BE2C (cell line): ENCODE measurements around the gene SOX9.

Experiments
- DNase-seq: peaks from one replicate; pipeline ENCODE4 v3.0.0-alpha.2; 2020
- H3K27me3 ChIP-seq: fragments of 250-450 bp; sonication (Bioruptor Pico); 2 replicates; pipeline ENCODE4 v1.5.1; 2020; ENCODE audit warnings: mild to moderate bottlenecking
- H3K36me3 ChIP-seq: fragments of 250-450 bp; sonication (Bioruptor Pico); 2 replicates; pipeline ENCODE4 v1.5.1; 2020; ENCODE audit warnings: mild to moderate bottlenecking
- H3K4me1 ChIP-seq: fragments of 250-450 bp; sonication (Bioruptor Pico); 2 replicates; pipeline ENCODE4 v1.5.1; 2020
- H3K4me3 ChIP-seq: 2 replicates; pipeline ENCODE4 v1.5.1; 2011; ENCODE audit warnings: low read depth, low read length
- H3K9me3 ChIP-seq: fragments of 250-450 bp; sonication (Bioruptor Pico); 2 replicates; pipeline ENCODE4 v1.5.1; 2020
- CTCF ChIP-seq: IDR thresholded peaks from 2 replicates; pipeline ENCODE4 v1.5.1; 2012; ENCODE audit warnings: mild to moderate bottlenecking, low read depth, low read length

SOX9 gene

GRCh38 chr17:72079700-72080099 lies 41.1 kb upstream of the SOX9 start:
- Histone ChIP-seq H3K27me3 (no peaks in the 10 kb centered on the region), H3K36me3 (no peaks in the 10 kb centered on the region), H3K4me3 (no peak overlapping the region), H3K9me3 (no peaks in the 10 kb centered on the region; the same call in 1 of the 2 replicates), H3K4me1 (no peaks in the 10 kb centered on the region)
- no peak for TF ChIP-seq CTCF
- no peak for DNase-seq

- no peaks in the 10 kb centered on the region for H3K36me3 ChIP-seq
- no peaks in the 10 kb centered on the region for H3K4me1 ChIP-seq
- H3K27me3 ChIP-seq: no peaks in the 10 kb centered on the region
- TF ChIP-seq CTCF: no peak
- no peak for DNase-seq
- no peaks in the 10 kb centered on the region; the same call in 1 of the 2 replicates for H3K9me3 ChIP-seq
- H3K4me3 ChIP-seq: no peak overlapping the region
Measured at GRCh38 chr17:72087876-72088275, 32.9 kb upstream of the SOX9 start.

GRCh38 chr17:72089453-72089987 lies 31.3 kb upstream of the SOX9 start:
- H3K4me3 ChIP-seq: no peak overlapping the region
- no peaks in the 10 kb centered on the region for H3K4me1 ChIP-seq
- no peak for TF ChIP-seq CTCF
- no peak for DNase-seq
- no peaks in the 10 kb centered on the region for H3K36me3 ChIP-seq
- no peaks in the 10 kb centered on the region for H3K27me3 ChIP-seq
- no peaks in the 10 kb centered on the region; the same call in 1 of the 2 replicates for H3K9me3 ChIP-seq

DNA sequence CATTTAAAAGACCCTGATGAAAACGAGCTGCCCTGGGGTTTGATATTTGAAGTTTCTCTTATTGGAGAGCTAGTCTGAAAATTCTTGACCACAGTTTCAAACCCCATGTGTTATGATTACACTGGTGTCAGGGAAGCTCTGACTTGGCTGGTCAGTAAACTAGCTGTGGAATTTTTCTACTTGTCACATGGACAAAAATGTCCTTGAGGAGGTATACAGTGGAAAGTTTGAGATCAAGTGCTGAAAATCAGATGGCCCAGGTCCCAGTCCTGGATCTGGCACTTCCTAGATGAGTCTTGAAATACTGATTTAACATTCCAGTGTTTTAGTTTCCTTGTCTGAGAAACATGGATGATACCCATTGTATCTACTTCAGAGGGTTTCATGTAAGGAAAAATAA lies 30.7 kb upstream of the SOX9 start:
- Histone ChIP-seq H3K4me1 (no peaks in the 10 kb centered on the region), H3K9me3 (no peaks in the 10 kb centered on the region; the same call in 1 of the 2 replicates), H3K36me3 (no peaks in the 10 kb centered on the region), H3K27me3 (no peaks in the 10 kb centered on the region), H3K4me3 (no peak overlapping the region)
- no peak for TF ChIP-seq CTCF
- DNase-seq: no peak

DNA sequence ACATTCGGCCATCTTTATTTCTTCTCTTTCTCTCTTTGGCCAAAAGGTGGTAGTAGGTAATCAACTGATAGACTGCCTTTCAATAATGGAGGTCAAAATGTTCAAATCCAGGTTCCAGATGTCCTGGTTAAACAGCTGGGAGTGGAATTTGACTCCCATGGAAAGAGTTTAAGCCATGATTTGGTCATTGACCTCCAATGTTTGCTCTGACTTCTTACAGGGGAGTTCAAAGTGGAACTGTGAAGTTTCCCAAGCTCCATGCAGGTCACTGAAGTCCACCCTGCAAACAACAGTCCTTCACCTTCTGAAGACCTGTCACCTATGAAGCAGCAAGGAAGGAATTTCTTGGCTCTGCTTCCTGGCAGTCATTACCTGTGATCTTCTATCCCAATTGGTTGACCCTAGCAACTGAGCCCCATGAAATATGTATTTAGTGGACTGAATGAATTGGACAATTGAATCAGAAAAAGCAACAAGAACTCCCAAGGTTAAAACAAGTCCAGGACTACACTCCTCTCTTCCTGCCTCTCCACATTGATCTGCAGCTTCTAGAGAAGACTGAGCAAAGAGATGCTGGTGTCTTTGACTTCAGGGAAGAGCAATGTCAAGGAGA lies 28.0 kb upstream of the SOX9 start:
- Histone ChIP-seq H3K9me3 (no peaks in the 10 kb centered on the region; the same call in 1 of the 2 replicates), H3K36me3 (no peaks in the 10 kb centered on the region), H3K4me1 (no peaks in the 10 kb centered on the region), H3K27me3 (no peaks in the 10 kb centered on the region), H3K4me3 (no peak overlapping the region)
- no peak for TF ChIP-seq CTCF
- DNase-seq: no peak

- no peaks in the 10 kb centered on the region; the same call in 1 of the 2 replicates for H3K9me3 ChIP-seq
- no peak for TF ChIP-seq CTCF
- no peaks in the 10 kb centered on the region for H3K36me3 ChIP-seq
- no peak for DNase-seq
- no peaks in the 10 kb centered on the region for H3K27me3 ChIP-seq
- H3K4me3 ChIP-seq: no peak overlapping the region
- H3K4me1 ChIP-seq: no peaks in the 10 kb centered on the region
Measured at GRCh38 chr17:72093707-72094106, 27.1 kb upstream of the SOX9 start.
